GM19467 (cell line): Measurements from ENCODE around the gene CARMIL3.
"Not testable (repeated sequence)": the region's sequence is repeated elsewhere in the genome, so short reads cannot be mapped to it uniquely, and the experiment has no call there.

Experiments used
- ATAC-seq: cut with Tn5 transposase; IDR thresholded peaks from one replicate; pipeline ENCODE4 v1.9.1; 2021; ENCODE audit warnings: mild to moderate bottlenecking, moderate library complexity; ENCODE audit not compliant: unreplicated experiment

Gene CARMIL3, protein sequence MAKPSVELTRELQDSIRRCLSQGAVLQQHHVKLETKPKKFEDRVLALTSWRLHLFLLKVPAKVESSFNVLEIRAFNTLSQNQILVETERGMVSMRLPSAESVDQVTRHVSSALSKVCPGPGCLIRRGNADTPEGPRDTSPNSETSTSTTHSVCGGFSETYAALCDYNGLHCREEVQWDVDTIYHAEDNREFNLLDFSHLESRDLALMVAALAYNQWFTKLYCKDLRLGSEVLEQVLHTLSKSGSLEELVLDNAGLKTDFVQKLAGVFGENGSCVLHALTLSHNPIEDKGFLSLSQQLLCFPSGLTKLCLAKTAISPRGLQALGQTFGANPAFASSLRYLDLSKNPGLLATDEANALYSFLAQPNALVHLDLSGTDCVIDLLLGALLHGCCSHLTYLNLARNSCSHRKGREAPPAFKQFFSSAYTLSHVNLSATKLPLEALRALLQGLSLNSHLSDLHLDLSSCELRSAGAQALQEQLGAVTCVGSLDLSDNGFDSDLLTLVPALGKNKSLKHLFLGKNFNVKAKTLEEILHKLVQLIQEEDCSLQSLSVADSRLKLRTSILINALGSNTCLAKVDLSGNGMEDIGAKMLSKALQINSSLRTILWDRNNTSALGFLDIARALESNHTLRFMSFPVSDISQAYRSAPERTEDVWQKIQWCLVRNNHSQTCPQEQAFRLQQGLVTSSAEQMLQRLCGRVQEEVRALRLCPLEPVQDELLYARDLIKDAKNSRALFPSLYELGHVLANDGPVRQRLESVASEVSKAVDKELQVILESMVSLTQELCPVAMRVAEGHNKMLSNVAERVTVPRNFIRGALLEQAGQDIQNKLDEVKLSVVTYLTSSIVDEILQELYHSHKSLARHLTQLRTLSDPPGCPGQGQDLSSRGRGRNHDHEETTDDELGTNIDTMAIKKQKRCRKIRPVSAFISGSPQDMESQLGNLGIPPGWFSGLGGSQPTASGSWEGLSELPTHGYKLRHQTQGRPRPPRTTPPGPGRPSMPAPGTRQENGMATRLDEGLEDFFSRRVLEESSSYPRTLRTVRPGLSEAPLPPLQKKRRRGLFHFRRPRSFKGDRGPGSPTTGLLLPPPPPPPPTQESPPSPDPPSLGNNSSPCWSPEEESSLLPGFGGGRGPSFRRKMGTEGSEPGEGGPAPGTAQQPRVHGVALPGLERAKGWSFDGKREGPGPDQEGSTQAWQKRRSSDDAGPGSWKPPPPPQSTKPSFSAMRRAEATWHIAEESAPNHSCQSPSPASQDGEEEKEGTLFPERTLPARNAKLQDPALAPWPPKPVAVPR (N-terminal part only)

DNA sequence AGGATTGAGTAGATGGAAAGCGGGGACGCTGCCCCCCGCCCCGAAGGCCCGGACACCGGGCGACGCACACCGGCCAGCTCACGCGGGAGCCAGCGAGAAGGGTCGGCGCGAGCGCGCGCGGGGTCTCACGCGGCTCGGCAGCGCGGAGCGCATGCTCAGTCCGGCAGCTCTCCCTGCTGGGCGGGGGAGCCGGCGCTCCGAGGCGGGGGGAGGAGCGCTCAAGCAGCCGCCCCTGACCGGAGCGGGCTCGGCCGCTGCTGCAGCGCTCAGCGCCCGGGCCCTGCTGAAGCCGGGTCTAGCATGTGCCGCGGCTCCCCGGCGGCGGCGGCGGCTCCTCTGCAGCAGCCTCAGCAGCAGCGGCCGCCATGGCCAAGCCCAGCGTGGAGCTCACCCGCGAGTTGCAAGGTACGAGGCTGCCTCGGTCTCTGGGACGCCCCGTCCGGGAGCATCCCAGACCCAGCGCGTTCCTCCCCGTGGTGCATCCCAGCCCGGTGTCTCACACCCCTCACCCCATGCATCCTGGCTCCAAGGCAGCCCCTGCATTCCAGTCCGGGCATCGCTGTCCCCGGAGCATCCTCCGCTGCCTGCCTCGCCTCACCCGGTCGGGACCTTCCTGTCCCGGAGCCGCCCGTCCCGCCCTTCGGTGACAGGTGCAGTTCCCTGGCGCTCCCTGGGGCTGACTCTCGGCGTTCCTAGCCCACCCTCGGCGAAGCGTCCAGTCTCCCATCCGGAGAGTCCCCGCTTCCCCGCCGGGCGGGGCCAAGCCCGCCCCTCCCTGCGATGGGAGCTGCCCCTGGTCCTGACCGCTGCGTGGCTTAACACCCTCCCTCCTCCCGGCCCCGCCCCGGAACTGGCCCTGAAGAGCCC, at the start of gene CARMIL3:
Gene CARMIL3, plus strand, starts transcription at position 221 of the 867 bp plus-strand sequence. Its CDS starts 145 bp downstream, at position 366.
- peak; percentile 61 for ATAC-seq

DNA sequence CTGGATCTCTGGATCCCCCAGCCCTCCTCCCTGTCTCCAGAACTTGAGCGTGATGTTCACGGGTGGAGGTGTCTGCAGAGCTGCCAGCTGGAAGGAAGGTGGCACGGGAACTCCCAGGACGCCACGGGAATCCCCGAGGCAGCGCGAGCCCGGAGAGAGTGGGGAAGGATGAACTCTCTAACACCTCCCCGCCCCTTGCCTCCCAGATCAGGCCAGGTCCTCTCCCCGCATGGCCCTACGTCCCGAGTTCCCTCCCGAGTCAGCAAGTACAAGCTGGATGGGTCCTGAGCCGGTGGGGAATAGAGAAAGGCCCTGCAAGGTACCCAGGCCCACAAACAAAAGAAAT, 45.4 kb upstream of the CARMIL3 start:
- ATAC-seq: not testable (repeated sequence)

DNA sequence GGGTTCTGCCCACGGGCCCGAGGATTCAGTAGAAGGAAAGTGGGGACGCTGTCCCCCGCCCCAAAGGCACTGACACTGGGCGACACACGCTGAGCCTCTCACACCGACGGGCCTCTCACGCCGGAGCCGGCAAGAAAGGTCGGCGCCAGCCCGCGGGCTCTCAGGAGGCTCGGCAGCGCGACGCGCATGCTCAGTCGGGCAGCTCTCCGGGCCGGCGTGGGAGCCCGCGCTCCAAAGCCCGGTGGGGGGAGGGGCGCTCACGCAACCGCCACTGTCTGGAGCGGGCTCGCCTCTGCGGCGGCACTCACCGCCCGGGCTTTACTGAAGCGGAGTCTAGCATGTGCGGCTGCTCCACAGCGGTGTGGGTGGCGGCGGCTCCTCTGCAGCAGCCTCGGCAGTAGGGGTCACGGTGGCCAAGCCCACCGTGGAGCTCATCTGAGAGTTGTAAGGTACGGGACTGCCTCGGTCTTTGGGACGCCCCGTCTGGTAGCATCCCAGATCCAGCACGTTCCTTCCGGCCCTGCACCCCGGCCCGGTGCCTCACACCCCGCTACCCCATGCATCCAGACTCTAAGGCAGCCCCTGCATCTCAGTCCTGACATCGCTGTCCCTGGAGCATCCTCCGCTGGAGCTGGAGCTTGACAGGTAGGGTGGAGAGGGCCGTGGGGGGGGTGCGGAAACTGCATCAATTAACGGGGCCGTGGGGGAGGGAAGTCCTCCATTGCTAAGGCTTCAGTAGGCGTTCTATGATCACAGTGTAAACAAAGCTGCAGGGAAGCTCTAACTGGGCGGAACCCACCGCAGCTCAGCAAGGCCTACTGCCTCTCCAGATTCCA, 44.8 kb upstream of the CARMIL3 start:
- ATAC-seq: not testable (repeated sequence)

DNA sequence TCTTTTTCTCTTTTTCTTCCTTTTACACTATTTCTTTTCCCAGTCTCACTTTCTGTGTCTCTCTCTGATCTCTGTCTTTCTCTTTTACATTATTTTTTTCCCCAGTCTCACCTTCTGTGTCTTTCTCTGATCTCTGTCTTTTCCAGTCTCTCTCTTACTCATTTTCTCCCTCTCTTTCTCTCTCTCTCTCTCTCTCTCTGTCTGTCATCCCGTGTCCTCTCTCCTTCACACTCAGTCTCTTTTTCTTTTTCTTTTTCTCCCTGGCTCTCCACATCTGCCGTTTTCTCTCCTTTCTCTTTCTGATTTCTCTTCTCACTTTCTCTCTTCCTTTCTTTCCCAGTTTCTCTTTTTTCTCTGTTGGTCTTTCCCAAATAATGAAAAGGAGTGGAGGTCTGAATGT, 40.8 kb upstream of the CARMIL3 start:
- ATAC-seq: no peak

DNA sequence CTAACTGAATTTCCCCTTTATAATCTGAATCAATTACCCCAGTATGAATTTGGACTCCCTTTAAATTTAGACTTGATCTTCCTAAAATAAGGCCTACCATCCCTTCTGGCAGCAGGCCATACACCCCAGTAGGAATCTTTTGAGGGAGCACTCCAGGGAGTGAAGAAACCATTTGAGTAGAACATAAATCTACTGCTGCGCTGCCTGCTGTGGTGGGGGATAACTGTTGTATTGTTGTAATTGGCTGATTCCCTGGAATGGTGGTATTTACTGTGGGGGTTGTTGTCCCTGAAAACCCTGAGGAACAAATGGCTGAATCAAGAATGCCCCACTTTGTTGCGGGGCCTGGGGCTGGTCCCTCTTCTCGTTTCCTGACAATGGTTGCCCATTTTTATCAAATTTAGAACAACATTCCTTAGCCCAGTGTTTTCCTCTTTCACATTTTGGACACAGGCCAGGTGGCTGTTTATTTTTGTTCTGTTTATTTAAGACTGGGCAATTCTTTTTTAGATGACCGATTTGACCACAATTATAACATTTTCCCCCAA, 39.0 kb upstream of the CARMIL3 start:
- ATAC-seq: not testable (repeated sequence)

DNA sequence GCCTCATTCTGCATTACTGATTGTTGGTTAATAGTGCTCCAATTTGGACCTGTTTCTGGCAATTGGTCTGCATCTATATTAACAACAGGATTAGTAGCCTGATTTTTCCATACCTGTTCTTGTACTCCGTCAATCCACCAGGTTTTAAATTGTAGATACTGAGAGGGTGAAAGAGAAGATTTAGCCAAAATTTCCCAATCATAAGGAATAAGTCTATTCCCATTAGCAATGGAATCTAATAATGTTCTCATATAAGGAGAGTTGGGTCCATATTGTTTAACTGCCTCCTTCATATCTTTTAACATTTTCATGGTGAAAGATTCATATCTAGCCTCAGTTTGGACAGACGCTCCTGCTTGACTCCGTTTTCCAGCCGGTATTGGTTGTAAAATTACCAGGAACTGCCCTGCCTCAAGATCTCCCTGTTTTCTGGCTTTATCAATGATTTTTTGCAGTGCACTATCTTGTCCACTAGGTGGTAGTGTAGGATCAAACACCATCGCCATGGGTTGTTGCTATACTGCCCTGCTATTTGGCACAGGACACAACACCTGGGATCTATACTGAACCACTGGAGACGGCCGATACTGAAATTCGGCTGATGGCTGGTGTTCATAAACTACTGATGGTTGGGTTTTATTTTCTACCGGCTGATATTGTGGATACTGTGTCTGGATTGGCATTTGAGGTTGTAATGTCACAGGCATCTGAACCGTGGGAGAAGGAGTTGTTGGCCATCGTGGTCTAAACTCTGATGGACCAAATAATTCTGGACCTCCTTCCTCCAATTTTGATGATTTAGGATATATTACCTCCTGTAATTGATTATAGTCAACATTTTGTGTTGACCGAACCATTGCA, 37.9 kb upstream of the CARMIL3 start:
- no peak for ATAC-seq

DNA sequence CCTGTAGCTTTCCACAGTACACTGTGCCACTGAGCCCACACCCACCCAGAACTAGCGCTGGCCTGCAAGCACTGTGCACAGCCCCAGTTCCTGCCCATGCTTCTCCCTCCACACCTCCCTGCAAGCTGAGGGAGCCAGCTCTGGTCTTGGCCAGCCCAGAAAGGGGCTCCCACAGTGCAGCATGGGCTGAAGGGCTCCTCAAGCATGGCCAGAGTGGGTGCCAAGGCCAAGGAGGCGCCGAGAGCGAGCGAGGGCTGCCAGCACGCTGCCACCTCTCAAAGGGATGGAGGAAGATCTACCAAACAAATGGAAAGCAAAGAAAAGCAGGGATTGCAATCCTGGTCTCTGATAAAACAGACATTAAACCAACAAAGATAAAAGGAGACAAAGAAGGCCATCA, 36.1 kb upstream of the CARMIL3 start:
- ATAC-seq: not testable (repeated sequence)

DNA sequence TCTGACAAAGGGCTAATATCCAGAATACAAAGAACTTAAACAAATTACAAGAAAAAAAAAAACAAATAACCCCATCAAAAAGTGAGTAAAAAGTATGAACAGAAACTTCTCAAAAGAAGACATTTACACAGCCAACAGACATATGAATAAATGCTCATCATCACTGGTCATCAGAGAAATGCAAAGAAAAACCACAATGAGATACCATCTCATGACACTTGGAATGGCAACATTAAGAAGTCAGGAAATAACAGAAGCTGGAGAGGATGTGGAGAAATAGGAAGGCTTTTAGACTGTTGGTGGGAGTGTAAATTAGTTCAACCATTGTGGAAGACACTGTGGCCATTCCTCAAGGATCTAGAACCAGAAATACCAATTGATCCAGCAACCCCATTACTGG, 32.8 kb upstream of the CARMIL3 start:
- not testable (repeated sequence) for ATAC-seq

DNA sequence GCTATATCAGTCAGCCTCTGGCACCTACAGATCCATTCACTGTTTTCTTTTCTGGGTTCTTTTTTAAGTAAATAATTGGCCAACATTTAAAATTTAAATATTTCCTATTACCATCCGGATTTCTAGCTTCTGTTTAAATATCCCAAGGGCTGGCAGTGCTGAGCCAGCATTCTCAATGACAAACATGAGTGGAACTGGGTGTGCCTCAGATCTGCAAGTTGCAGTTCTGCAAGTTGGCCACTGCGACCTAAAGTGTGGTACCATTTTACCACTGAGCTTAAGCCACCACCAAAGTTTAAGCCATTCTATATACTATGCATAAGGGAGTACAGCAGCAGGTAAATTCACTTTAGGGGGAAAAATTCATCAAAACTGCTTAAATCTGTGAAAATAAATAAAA, 31.9 kb upstream of the CARMIL3 start:
- not testable (repeated sequence) for ATAC-seq

DNA sequence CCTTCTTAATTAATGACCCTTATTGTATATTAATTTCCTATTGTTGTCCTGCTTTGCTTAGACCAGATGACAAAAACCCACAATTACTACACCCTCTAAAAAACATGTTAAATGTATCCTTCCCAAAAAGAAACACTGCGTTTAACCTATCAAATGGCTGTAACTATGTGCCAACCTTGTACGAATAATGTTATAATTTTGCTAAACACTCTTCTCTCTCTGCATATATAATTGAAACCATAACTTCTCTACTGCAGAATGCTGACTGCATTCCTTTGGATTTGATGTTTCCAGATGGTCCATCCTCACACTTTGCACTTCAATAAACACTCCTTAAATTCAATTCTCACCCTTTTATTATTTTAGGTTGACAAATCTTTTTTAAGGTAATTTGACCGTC, 31.3 kb upstream of the CARMIL3 start:
- not testable (repeated sequence) for ATAC-seq

DNA sequence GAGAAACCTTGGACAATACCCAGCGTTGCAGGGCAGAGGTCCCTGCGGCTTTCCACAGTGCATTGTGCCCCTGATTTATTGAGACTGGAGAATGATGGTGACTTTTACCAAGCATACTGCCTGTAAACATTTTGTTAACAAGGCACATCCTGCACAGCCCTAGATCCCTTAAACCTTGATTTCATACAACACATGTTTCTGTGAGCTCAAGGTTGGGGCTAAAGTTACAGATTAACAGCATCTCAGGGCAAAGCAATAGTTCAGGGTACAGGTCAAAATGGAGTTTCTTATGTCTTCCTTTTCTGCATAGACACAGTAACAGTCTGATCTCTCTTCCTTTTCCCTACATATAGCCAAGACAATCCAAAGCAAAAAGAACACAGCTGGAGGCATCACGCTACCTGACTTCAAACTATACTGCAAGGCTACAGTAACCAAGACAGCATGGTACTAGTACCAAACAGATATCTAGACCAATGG, 26.8 kb upstream of the CARMIL3 start:
- ATAC-seq: not testable (repeated sequence)

DNA sequence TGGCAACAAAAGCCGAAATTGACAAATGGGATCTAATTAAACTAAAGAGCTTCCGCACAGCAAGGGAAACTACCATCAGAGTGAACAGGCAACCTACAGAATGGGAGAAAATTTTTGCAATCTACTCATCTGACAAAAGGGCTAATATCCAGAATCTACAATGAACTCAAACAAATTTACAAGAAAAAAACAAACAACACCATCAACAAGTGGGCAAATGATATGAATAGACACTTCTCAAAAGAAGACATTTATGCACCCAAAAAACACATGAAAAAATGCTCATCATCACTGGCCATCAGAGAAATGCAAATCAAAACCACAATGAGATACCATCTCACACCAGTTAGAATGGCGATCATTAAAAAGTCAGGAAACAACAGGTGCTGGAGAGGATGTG, 22.1 kb upstream of the CARMIL3 start:
- ATAC-seq: not testable (repeated sequence)

DNA sequence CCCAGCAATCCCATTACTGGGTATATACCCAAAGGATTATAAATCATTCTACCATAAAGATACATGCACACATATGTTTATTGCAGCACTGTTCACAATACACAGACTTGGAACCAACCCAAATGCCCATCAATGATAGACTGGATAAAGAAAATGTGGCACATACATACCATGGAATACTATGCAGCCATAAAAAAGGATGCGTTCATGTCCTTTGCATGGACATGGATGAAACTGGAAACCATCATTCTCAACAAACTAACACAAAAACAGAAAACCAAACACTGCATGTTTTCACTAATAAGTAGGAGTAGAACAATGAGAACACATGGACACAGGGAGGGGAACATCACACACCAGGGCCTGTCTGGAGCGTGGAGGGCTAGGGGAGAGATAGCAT, 20.5 kb upstream of the CARMIL3 start:
- not testable (repeated sequence) for ATAC-seq

DNA sequence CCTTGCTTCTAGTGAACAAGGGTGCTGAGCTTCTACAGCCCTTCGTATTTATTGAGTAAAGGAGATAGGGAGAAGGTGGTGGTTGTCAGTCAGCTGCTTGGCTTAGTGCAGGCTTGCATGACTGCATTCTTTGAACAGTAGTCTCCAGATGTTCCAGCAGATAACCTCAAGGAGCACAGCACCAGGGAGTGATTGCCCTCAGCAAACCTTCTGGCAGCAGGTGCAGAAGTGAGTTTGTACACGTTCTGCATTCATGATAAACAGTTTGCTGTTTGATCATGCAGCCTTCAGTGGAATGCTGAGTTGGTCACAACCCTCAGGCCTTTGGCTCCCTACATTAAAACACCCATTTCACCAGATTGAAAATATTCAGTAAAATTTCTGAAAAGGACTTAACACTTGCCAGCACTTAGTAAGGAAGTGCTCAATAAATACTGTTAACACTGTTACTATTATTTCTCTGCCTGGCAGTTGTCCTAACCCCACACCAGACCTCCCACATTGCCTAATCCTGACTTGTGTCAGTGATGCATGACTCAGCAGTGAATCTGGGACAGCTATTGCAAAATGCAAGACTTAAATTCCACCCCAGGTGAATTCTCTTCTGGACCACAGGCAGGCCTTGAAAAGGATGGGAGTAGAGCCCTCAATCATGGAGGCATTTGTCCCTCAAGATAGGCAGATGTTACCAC, 18.9 kb upstream of the CARMIL3 start:
- ATAC-seq: no peak

DNA sequence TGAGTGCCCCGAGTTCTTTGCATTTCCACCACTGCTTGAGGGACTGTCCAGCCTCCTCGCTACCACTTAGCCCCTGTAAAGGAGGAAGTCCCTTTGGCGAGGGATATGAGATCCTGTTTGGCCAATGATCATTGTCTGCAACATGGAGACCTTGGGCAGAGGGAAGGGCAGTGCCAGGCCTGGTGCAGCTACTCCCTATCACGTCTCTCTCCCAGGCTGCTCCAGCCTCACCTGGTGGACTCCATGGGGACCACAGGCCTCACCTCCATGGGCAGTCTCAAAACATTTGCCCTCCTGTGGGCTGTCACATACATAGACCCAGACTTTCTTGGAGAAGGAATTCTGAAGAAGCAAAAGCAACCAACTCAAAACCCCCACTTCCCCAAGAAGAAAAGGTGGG, 16.0 kb upstream of the CARMIL3 start:
- ATAC-seq: peak; percentile 4

DNA sequence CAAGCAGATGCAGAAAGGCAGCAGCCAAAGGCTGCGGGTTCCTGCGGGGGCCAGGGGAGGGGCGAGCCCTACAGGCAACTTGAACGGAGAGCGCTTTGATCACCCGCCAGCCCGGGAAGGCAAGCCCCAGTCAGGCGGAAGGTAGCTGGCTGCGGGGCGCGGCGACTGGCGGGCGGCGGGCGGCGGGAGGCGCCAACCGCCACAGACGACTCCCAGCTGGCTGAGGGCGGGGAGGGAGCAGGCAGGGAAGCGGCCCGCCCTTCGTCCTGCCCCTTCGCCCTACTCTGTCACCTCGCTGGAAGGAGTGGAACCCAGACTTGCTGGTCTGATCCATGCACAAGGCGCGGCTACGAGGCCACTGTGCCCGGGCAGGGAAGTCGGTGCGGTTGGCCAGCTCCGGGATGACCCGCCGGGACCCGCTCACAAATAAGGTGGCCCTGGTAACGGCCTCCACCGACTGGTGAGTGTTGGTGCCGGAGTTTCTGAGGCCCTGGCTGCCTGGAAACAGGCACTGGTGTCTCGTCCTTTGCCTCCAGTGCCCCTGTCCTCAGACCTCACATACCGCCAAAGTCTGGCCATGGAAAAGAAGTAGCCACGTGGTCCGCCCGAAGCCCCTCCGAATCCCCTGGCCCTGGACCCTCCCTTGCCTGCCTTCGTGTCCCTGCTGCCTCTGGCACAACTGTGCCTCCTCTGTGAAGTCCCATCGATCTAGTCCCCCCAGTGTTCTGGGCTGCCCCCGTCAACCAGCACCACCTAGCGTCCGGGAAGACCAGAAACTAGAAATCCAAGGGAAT, 15.4 kb upstream of the CARMIL3 start:
- ATAC-seq: peak; percentile 67
